ENCODE measurements around the gene RNF166.
A peak's percentile ranks its signal among the peaks of the same experiment; 100 is the strongest.

Gene RNF166

GRCh38 chr16:88700322-88700635 is 5.9 kb downstream of the RNF166 start:
- H3F3A ChIP-seq (ENCODE audit: control insufficient read depth, insufficient read depth) = peaks cover 8% of the 10 kb centered on the region
- H3K4me1 ChIP-seq (ENCODE audit: control insufficient read depth, low read length) = peaks cover 56% of the 10 kb centered on the region
- peak overlapping the region; percentile 63 for H3K27ac ChIP-seq (ENCODE audit: low read depth, low read length)
- H3K27me3 ChIP-seq (ENCODE audit: control insufficient read depth, low read length) = no peaks in the 10 kb centered on the region
- peak overlapping the region; percentile 68 for H3K4me3 ChIP-seq (ENCODE audit: low read length)
- H3K36me3 ChIP-seq (ENCODE audit: control insufficient read depth, low read length) = peaks cover 54% of the 10 kb centered on the region
- no peaks in the 10 kb centered on the region for H3K9me2 ChIP-seq (replicated peaks; ENCODE audit: control insufficient read depth, low read length)
- H3K9me3 ChIP-seq (ENCODE audit: control insufficient read depth, insufficient read depth, low read length) = no peaks in the 10 kb centered on the region
- peaks cover 49% of the 10 kb centered on the region for H3K79me2 ChIP-seq (ENCODE audit: control insufficient read depth, low read length)
- H4K20me1 ChIP-seq (ENCODE audit: control insufficient read depth, insufficient read depth, low read depth, low read length) = peaks cover 12% of the 10 kb centered on the region; the same call in 1 of the 2 replicates
- TF ChIP-seq EZH2phosphoT487 (IDR thresholded peaks at IDR 0.05; ENCODE audit: borderline replicate concordance, low read length) (no peak), CTCF (IDR thresholded peaks at IDR 0.05; ENCODE audit: low read depth, low read length, poor library complexity, severe bottlenecking) (no peak)
- peak overlapping the region; percentile 83 for H3K4me2 ChIP-seq (ENCODE audit: low read length)

DNA sequence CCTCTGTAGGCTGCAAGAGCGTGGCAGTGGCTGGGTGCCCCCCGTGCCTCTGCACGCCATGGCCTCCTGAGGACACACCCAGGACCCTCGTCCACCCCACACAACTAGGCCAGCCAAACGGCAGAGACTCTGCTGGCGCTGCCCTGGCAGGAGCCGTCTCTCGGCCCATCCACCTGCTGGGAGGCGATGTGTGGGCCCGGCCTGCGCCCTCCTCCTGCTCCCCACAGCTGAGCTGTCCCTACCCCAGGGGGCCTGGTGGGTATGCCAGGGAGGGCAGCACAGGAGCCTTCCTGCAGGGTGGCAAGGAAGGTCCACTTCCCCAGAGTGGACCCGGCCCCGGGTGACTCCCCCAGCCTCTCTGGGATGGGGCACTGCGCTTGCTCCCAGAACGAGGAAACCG is 7.0 kb downstream of the RNF166 start:
- H3K36me3 ChIP-seq (ENCODE audit: control insufficient read depth, low read length) = peaks cover 54% of the 10 kb centered on the region
- no peaks in the 10 kb centered on the region for H3K27me3 ChIP-seq (ENCODE audit: control insufficient read depth, low read length)
- no peaks in the 10 kb centered on the region for H3K9me2 ChIP-seq (replicated peaks; ENCODE audit: control insufficient read depth, low read length)
- TF ChIP-seq EZH2phosphoT487 (IDR thresholded peaks at IDR 0.05; ENCODE audit: borderline replicate concordance, low read length) = no peak
- no peak for TF ChIP-seq CTCF (IDR thresholded peaks at IDR 0.05; ENCODE audit: low read depth, low read length, poor library complexity, severe bottlenecking)
- no peak overlapping the region for H3K4me3 ChIP-seq (ENCODE audit: low read length)
- H3K4me1 ChIP-seq (ENCODE audit: control insufficient read depth, low read length) = peaks cover 45% of the 10 kb centered on the region
- peaks cover 38% of the 10 kb centered on the region for H3K79me2 ChIP-seq (ENCODE audit: control insufficient read depth, low read length)
- no peaks in the 10 kb centered on the region for H3K9me3 ChIP-seq (ENCODE audit: control insufficient read depth, insufficient read depth, low read length)
- H3K4me2 ChIP-seq (ENCODE audit: low read length) = no peak overlapping the region
- peaks cover 7% of the 10 kb centered on the region; the same call in 1 of the 2 replicates for H4K20me1 ChIP-seq (ENCODE audit: control insufficient read depth, insufficient read depth, low read depth, low read length)
- H3K27ac ChIP-seq (ENCODE audit: low read depth, low read length) = no peak overlapping the region
- H3F3A ChIP-seq (ENCODE audit: control insufficient read depth, insufficient read depth) = peaks cover 6% of the 10 kb centered on the region; the same call in 1 of the 2 replicates

DNA sequence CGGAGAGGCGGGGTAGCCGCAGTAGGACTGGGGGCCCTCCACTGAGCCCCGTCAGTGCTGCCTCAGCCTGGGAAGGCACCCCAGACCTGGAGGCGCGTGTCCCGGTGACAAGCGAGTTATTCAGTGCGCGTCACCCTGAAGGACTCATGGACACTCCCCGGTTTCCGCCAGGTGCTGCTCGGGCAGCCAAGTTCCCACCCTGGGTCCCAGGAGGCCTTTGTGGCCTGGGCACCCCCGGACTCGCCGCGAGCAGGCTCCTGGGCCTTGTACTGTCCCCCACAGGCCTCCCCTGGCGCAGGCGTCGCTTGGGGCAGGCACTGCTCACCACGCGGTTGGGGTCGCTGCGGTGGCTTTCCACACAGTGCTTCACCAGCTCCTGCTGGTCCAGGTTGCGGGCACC is 7.6 kb downstream of the RNF166 start:
- Histone ChIP-seq H3F3A (ENCODE audit: control insufficient read depth, insufficient read depth) (peaks cover 5% of the 10 kb centered on the region; the same call in 1 of the 2 replicates), H3K79me2 (ENCODE audit: control insufficient read depth, low read length) (peaks cover 32% of the 10 kb centered on the region), H3K4me3 (ENCODE audit: low read length) (no peak overlapping the region), H4K20me1 (ENCODE audit: control insufficient read depth, insufficient read depth, low read depth, low read length) (peaks cover 2% of the 10 kb centered on the region; the same call in 1 of the 2 replicates), H3K36me3 (ENCODE audit: control insufficient read depth, low read length) (peaks cover 51% of the 10 kb centered on the region), H3K27me3 (ENCODE audit: control insufficient read depth, low read length) (no peaks in the 10 kb centered on the region), H3K4me2 (ENCODE audit: low read length) (no peak overlapping the region), H3K9me3 (ENCODE audit: control insufficient read depth, insufficient read depth, low read length) (no peaks in the 10 kb centered on the region), H3K27ac (ENCODE audit: low read depth, low read length) (no peak overlapping the region), H3K9me2 (replicated peaks; ENCODE audit: control insufficient read depth, low read length) (no peaks in the 10 kb centered on the region), H3K4me1 (ENCODE audit: control insufficient read depth, low read length) (peaks cover 40% of the 10 kb centered on the region)
- TF ChIP-seq EZH2phosphoT487 (IDR thresholded peaks at IDR 0.05; ENCODE audit: borderline replicate concordance, low read length) (no peak), CTCF (IDR thresholded peaks at IDR 0.05; ENCODE audit: low read depth, low read length, poor library complexity, severe bottlenecking) (no peak)

Data from DOHH2 (cell line).